NCI-H1930 (cell line): ENCODE data around the gene HLA-A.
"Not testable (repeated sequence)": the region's sequence is repeated elsewhere in the genome, so short reads cannot be mapped to it uniquely, and the experiment has no call there.

Experiments
- DNase-seq, 2 experiments: peaks; one replicate each; lab custom pipeline; 2025; lab: John Stamatoyannopoulos, UW

Gene HLA-A

DNA sequence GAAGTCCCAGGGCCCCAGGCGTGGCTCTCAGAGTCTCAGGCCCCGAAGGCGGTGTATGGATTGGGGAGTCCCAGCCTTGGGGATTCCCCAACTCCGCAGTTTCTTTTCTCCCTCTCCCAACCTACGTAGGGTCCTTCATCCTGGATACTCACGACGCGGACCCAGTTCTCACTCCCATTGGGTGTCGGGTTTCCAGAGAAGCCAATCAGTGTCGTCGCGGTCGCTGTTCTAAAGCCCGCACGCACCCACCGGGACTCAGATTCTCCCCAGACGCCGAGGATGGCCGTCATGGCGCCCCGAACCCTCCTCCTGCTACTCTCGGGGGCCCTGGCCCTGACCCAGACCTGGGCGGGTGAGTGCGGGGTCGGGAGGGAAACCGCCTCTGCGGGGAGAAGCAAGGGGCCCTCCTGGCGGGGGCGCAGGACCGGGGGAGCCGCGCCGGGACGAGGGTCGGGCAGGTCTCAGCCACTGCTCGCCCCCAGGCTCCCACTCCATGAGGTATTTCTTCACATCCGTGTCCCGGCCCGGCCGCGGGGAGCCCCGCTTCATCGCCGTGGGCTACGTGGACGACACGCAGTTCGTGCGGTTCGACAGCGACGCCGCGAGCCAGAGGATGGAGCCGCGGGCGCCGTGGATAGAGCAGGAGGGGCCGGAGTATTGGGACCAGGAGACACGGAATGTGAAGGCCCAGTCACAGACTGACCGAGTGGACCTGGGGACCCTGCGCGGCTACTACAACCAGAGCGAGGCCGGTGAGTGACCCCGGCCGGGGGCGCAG, at the start of gene HLA-A:
Gene HLA-A (plus strand): TSS at position 258 of the 778 bp plus-strand sequence. CDS start 22 bp downstream, at position 280.
- DNase-seq: peak; percentile 56 to 77

GRCh38 chr6:29892696-29893095, 49.6 kb upstream of the HLA-A start:
- DNase-seq: no peak

- DNase-seq: no peak
These were observed 43.1 kb upstream of the HLA-A start for GRCh38 chr6:29899281-29899680.

- no peak for DNase-seq
These were observed 37.0 kb upstream of the HLA-A start for GRCh38 chr6:29905286-29905685.

- DNase-seq: no peak
These were observed 34.5 kb upstream of the HLA-A start for GRCh38 chr6:29907637-29908340.

GRCh38 chr6:29908341-29908662, 34.0 kb upstream of the HLA-A start:
- no peak for DNase-seq

- DNase-seq: no peak
These were observed 33.6 kb upstream of the HLA-A start for GRCh38 chr6:29908710-29909109.

GRCh38 chr6:29909985-29910384, 32.3 kb upstream of the HLA-A start:
- no peak for DNase-seq

- no peak for DNase-seq
These were observed 29.5 kb upstream of the HLA-A start for GRCh38 chr6:29912840-29913239.

DNA sequence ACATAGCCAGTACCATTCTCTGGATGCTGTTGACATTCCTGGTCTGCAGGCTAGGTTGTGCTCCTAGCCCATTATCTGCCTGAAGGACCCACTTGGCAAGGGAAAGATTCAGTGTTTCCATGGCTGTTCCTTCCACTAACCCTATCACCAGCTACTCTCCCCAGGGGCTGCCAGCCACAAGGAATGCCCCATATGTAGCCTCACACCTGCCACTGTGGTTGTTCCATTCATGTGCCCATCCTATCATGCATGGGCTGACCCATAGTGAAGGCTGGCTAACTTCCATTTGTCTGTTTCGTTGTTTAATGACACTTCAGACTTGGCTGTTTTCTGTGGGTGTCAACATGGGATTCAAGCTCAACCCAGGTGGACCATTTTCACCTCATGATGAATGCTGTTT, 25.6 kb upstream of the HLA-A start:
- DNase-seq: no peak

GRCh38 chr6:29917857-29918256, 24.5 kb upstream of the HLA-A start:
- no peak for DNase-seq

DNA sequence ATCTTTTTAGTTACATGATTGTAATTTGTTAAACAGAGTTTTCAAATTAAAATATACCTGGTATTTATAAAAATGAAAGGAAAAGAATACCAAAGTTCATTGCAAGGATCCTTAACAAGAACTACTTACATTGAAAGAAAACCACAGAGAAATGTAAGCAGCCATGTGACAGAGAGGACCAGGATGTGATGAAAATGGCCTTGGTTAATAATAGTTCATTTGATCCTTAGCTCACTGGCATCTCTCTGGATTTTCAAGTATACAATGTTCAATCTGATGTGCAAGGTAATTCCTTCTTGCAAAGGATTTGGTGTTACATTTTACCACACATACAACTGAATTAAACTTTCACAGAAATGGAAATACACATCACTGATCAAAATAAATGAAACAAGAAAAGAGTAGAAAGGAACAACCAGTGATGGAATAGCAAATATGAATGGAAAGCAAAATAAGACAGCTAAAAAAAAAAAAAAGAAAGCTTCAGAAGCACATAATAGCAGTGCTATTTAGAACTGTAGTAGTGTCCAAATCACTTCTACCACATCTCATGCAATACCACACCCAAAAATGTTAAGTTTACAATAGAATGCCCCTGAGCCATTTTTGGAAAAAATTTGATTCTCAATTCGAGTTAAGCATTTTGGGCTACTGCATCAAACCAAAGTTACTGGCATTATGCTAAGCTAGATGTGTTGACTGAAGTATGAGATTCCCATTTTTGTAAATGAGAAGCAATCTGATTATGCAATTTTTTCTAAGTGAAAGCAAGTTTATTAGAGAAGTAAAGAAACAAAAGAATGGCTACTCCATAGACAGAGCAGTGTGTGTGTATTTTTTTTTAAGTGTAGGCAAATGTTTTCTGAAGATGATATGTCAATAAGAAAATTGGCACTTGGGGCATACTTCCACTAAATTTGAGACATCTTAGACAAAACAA, 22.6 kb upstream of the HLA-A start:
- DNase-seq: no peak

DNA sequence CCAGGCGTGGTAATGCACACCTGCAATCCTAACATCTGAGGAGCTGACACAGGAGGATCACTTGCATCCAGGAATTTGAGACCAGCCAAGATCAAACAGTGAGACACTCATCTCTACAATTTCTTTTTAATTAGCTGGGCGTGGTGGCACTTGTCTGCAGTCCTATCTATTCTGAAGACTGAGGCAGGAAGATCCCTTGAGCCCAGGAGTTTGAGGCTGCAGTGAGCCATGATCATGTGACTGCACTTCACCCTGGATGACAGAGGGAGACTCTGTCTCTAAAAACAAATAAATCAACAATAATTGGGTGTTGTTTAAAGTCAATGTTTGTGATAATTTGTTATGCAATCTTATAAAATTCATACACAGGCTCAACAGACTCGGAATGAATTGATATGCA, 18.0 kb upstream of the HLA-A start:
- no peak for DNase-seq

- DNase-seq: no peak
These were observed 17.6 kb upstream of the HLA-A start for GRCh38 chr6:29924731-29925130.

DNA sequence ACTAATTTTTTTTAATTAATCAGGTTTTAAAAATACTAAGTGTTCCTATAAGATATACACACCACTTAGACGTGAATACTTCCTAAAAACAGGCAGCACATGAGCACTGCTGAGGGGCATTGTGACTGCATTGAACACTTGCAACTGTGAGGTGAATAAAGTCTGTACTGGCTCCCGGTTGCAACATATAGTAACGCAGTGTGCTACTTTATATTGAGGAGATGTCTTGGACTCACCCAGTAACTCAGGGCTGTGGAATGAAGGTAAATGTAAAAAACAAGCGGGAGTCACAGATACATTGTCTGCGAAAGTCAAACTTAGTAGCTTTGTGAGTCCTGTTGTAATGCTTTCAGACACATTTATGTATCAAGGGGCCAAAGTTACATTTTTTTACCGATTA, 17.0 kb upstream of the HLA-A start:
- no peak for DNase-seq

DNA sequence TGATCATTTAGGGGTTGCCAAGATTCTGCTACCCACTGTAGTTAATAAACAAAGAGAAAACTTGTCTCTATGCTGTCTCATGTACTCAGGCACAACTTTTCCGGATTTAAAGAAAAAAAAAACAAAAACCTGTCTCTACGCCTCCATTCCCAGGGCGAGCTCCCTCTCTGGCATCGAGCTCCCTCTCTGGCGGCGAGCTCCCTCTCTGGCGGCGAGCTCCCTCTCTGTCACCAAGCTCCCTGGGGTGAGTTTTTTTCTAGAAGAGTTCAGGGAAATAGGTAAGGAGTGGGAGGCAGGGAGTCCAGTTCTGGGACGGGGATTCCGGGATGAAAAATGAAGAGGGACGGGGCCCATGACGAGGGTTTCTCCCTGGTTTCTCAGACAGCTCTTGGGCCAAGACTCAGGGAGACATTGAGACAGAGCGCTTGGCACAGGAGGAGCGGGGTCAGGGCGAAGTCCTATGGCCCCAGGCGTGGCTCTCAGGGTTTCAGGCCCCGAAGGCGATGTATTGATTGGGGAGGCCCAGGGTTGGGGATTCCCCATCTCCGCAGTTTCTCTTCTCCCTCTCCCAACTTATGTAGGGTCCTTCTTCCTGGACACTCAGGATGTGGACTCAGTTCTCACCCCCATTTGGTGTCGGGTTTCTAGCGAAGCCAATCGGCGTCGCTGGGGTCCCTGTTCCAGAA, 16.5 kb upstream of the HLA-A start:
- no peak for DNase-seq

DNA sequence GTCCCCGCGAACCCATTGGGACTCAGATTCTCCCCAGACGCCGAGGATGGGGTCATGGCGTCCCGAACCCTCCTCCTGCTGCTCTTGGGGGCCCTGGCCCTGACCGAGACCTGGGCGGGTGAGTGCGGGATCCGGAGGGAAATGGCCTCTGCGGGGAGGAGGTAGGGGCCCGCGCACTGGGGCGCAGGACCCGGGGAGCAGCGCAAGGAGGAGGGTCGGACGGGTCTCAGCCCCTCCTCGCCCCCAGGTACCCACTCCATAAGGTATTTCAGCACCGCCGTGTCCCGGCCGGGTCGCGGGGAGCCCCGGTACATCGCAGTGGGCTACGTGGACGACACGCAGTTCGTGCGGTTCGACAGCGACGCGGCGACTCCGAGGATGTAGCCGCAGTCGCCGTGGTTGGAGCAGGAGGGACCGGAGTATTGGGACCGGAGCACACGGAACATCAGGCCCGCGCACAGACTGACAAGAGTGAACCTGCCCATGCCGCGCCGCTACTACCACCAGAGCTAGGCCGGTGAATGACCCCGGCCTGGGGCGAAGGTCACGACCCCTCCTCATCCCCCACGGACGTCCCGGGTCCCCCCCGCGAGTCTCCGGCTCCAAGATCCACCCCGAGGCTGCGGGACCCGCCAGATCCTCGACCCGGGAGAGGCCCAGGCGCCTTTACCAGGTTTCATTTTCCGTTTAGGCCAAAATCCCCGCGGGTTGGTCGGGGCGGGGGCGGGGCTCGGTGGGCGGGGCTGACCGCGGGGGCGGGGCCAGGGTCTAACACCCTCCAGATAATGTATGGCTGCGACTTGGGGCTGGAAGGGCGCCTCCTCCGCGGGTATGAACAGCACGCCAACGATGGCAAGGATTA, 15.7 kb upstream of the HLA-A start:
- DNase-seq: no peak

DNA sequence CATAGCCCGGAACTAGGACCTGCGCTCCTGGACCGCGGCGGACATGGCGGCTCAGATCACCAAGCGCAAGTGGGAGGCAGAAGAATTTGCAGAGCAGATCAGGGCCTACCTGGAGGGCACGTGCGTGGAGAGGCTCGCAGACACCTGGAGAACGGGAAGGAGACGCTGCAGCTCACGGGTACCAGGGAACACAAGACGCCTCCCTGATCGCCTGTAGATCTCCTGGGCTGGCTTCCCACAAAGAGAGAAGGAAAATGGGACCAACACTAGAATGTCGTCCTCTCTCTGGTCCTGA, 15.1 kb upstream of the HLA-A start:
- no peak for DNase-seq

DNA sequence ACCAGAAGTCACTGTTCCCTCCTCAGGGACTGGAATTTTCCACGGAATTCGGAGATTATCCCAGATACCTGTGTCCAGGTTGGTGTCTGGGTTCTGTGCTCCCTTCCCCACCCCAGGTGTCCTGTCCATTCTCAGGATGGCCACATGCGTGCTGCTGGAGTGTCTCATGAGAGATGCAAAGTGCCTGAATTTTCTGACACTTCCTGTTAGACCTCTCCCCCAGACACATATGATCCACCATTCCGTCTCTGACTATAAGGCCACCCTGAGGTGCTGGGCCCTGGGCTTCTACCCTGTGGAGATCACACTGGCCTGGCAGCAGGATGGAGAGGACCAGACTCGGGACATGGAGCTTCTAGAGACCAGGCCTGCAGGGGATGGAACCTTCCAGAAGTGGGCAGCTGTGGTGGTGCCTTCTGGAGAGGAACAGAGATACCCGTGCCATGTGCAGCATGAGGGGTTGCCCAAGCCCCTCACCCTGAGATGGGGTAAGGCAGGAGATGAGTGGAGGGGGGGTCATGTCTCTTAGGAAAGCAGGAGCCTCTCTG, 14.4 kb upstream of the HLA-A start:
- DNase-seq: no peak

- DNase-seq: not testable (repeated sequence)
These were observed 12.3 kb upstream of the HLA-A start for GRCh38 chr6:29930047-29930446.

DNA sequence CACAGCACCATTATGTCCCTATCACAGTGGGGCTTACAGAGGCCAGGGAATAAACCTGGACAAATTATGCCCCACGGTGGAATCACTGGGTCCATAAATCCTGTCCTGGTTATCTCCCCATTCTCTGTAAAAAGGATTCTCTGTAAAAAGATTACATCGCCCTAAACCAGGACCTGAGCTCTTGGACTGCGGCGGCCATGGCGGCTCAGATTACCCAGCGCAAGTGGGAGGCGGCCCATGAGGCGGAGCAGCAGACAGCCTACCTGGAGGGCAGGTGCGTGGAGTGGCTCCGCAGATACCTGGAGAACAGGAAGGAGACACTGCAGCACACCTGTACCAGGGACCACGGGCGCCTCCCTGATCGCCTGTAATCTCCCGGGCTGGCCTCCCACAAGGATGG, 8.4 kb upstream of the HLA-A start:
- DNase-seq: no peak
